C4-2B (cell line): ENCODE data around the gene LRRC4.

Experiments used
- H3K27ac ChIP-seq: fragments of 450-650 bp; 2 replicates; pipeline ENCODE4 v1.5.1; 2017
- ZFX ChIP-seq: fragments of 450-650 bp; IDR thresholded peaks from 2 replicates; pipeline ENCODE4 v1.6.1; 2017
- TF ChIP-seq, protein P1 (sequence below): fragments of 450-650 bp; conservative IDR thresholded peaks from 2 replicates; pipeline ENCODE4 v1.5.1; 2017; ENCODE audit warnings: mild to moderate bottlenecking

LRRC4 gene

DNA sequence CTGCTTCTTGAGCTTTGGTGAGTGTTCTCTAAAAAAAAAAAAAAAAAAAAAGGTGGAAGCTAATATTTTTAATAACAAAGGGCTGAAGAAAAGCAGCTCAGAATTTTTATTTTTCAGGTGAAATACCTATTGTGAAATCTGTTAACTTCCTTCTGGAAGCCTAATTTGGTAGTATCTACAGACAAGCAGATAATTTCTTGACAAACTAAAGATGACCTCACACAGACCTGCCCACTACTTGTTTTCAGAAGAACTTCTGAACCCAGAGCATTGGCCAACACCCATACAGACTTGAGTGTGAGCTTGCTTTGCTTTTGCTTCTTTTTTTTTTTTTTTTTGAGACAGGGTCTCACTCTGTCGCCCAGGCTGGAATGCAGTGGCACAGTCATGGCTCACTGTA, 31.2 kb downstream of the LRRC4 start:
- TF ChIP-seq, protein P1, sequence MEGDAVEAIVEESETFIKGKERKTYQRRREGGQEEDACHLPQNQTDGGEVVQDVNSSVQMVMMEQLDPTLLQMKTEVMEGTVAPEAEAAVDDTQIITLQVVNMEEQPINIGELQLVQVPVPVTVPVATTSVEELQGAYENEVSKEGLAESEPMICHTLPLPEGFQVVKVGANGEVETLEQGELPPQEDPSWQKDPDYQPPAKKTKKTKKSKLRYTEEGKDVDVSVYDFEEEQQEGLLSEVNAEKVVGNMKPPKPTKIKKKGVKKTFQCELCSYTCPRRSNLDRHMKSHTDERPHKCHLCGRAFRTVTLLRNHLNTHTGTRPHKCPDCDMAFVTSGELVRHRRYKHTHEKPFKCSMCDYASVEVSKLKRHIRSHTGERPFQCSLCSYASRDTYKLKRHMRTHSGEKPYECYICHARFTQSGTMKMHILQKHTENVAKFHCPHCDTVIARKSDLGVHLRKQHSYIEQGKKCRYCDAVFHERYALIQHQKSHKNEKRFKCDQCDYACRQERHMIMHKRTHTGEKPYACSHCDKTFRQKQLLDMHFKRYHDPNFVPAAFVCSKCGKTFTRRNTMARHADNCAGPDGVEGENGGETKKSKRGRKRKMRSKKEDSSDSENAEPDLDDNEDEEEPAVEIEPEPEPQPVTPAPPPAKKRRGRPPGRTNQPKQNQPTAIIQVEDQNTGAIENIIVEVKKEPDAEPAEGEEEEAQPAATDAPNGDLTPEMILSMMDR, result no peak
- TF ChIP-seq ZFX, result no peak
- no peak overlapping the region for H3K27ac ChIP-seq

DNA sequence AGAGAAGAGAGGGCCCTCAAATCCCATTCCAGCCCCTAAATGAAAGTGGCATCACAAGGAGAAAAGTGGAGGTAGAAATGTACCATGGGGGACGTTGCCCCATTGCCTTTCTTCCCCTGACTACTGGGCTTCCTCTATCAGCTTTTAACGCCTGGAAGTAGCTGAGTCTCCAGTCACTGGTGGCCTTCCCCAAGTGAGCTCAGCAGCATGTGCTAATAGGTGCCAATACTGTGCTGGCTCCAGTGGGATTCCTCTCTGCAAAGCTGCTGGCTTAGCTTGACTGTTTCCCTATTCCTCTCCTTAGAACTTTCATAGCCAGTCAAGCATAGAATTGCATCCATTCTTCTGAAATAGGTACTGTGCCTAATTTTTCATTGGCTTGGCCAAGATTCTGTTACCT, 32.6 kb downstream of the LRRC4 start:
- no peak overlapping the region for H3K27ac ChIP-seq
- TF ChIP-seq, protein P1, result no peak
- no peak for TF ChIP-seq ZFX

- TF ChIP-seq ZFX, result no peak
- TF ChIP-seq, protein P1, result no peak
- H3K27ac ChIP-seq, result no peak overlapping the region
Measured at GRCh38 chr7:127997226-127997922, 33.9 kb downstream of the LRRC4 start.

DNA sequence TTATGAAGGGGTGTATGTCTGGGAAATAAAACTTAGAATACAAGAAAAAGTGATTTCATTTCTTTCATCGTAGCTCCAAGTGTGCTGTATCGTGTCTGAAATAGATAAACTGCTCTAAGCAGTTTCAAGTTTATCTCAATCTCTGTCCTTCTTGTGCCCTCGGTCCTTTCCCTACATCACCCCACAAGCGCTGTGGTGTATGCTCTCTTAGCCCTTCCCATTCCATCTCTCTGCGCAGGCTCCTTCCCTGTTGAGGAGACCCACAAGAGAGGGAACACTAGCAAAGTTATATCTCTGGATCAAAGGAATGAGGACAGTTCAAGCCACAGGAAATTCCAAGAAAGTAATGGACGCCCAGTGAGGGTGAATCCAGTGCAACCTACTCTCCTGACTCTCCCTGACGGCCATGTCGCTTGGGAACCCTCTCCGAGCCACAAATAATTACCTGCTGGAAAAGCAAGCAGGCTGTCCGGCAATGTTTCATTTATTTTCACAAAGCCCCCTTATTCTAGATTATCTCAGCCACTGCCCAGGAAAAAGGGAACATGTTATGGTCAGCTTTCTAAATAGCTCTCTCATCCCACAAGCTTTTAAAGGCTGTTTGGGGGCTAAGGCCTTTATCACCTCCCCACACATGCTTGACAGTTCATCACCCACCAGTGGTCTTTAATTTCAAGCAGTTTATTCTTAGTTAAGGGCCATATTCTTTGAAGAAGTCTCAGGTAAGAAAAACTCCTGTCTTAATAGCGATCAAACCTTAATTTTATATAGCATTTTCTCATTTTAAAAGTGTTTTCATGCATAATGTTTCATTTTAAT, 34.8 kb downstream of the LRRC4 start:
- TF ChIP-seq, protein P1, result no peak
- no peak for TF ChIP-seq ZFX
- H3K27ac ChIP-seq, result no peak overlapping the region

GRCh38 chr7:127995881-127996215, 35.4 kb downstream of the LRRC4 start:
- H3K27ac ChIP-seq, result no peak overlapping the region
- TF ChIP-seq, protein P1, result no peak
- no peak for TF ChIP-seq ZFX

DNA sequence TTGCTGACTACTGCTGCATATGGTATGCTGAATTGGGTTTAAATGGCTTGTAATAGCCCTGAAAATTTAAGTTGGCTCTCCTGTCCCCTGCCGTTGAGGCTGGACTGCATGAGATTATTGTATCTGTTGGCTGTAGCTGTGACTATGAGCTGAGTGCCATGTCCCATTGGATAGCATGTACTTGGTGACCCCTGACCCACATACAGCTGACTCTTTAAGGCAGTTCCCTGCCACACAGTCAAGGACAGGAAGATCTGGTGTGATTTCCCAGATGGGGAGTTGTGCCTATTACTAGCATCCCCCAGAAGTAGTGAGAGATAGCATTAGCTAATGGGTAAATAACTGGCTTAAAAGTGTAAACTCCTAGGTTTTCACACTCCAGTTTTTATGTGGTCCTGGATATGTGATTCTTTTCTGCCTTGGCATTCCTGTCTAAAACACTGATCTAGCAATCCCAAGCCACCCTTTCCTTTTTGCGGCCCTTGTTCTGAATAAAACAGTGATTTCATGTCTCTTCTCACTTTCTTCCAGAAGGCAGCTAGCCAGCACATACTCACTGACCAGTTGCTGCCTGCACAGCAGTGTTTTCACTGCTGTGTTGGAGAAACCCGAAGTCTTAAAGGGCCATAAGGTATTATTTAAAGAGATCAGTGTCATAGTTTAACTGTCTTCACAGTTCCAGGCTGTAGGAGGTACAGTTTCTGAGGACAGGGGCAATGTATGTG, 35.9 kb downstream of the LRRC4 start:
- TF ChIP-seq ZFX, result no peak
- TF ChIP-seq, protein P1, result no peak
- no peak overlapping the region for H3K27ac ChIP-seq

DNA sequence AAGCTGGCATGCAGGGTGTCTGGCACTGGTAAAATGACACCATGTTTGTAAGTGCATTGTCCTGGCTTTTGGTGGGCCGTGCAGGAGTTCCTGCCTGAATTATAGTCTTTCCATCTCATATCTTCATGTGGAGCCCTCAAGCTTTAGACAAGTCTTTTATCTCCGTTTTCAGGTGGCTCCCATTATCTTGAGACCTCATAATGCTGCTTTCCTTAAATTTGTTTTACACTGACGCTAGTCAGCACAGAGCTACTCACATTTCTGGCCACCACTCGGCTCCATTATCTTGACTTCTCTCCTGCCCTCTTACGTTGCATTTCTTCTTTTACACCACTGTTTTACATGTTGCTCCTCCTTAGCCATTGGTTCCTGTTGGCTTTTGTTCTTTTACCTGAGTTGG, 37.2 kb downstream of the LRRC4 start:
- H3K27ac ChIP-seq, result no peak overlapping the region
- TF ChIP-seq, protein P1, result no peak
- TF ChIP-seq ZFX, result no peak
